ENCODE measurements around the gene ZPR1. TPM values are rescaled to one million over a fixed set of nuclear protein-coding genes. Genes with fewer than 3 reads are reported as not detected.

ZPR1 gene
- polyA plus RNA-seq, 3 donors from 2014 or later, result 27.8 to 34.3 (median 31.5) TPM

Other genes starting within 250 kb of the ZPR1 start
- 10 to 100 TPM in 1 of 3 donors, 1 to 10 TPM in 2; 5.7 to 16.0 (median 7.0) TPM for gene BUD13, start 15.0 kb downstream of the ZPR1 start, polyA plus RNA-seq
- not detected for gene APOA5, start 3.9 kb upstream of the ZPR1 start, polyA plus RNA-seq
- not detected for gene APOA4, start 35.3 kb upstream of the ZPR1 start, polyA plus RNA-seq
- gene APOC3, start 41.9 kb upstream of the ZPR1 start, polyA plus RNA-seq, result not detected
- under 1 TPM in 2 of 3 donors, not detected in 1; 0.42 to 0.53 TPM for gene APOA1, start 49.6 kb upstream of the ZPR1 start, polyA plus RNA-seq

Measured in immature natural killer cell (primary cell).